NCI-H510A treated with DMSO at 0.1 percent for 48 hours (cell line): ENCODE data around the gene NPAS1.

Experiments used
- DNase-seq: peaks from one replicate; lab custom pipeline; 2025; lab: John Stamatoyannopoulos, UW

The NPAS1 gene

GRCh38 chr19:47019431-47020041 is at the start of gene NPAS1:
NPAS1 (plus strand) TSS chr19:47019837; CDS start chr19:47021048, 1,211 bp downstream.
- no peak for DNase-seq

DNA sequence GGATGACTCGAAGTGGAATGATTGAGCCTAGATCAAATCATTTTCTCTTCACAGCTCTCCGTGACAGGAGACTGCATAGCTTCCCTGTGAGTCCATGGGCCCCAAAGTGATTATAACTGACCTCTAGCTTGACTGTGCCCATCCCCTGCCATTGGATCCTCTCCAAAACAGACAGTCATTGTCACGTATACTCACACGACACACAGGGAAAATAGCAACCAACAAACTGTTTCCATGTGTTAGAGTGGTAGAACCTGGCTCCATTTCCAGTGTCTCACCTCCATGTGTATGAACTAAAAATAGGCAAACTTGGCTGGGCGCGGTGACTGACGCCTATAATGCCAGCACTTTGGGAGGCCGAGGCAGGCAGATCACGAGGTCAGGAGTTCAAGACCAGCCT is 48.8 kb upstream of the NPAS1 start:
- no peak for DNase-seq

DNA sequence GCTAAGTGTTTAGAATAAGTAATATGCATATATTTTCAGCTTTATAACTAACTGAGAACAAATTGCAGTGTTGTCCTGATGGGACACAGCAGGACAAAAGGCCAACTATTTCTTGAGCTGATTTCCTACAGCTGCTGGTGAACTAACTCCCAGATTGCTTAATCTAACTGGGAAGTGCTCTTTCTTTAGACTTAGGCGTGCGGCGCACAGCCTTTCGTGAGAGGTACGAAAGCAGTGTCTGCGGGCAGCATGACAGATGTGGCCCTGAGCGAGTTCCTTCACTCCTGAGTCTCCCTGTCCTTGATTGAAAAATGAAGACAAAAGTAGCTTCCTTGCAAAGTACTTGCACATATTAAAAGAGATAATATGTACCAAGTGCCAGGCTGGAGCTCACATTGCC is 47.3 kb upstream of the NPAS1 start:
- DNase-seq = no peak

- DNase-seq = no peak
These were observed 45.5 kb upstream of the NPAS1 start for GRCh38 chr19:46974181-46974580.

GRCh38 chr19:46975011-46975924 is 44.4 kb upstream of the NPAS1 start:
- no peak for DNase-seq

- DNase-seq = no peak
These were observed 43.5 kb upstream of the NPAS1 start for GRCh38 chr19:46975925-46976782.

GRCh38 chr19:46976845-46977320 is 42.8 kb upstream of the NPAS1 start:
- no peak for DNase-seq

GRCh38 chr19:46977548-46977947 is 42.1 kb upstream of the NPAS1 start:
- DNase-seq = no peak

DNA sequence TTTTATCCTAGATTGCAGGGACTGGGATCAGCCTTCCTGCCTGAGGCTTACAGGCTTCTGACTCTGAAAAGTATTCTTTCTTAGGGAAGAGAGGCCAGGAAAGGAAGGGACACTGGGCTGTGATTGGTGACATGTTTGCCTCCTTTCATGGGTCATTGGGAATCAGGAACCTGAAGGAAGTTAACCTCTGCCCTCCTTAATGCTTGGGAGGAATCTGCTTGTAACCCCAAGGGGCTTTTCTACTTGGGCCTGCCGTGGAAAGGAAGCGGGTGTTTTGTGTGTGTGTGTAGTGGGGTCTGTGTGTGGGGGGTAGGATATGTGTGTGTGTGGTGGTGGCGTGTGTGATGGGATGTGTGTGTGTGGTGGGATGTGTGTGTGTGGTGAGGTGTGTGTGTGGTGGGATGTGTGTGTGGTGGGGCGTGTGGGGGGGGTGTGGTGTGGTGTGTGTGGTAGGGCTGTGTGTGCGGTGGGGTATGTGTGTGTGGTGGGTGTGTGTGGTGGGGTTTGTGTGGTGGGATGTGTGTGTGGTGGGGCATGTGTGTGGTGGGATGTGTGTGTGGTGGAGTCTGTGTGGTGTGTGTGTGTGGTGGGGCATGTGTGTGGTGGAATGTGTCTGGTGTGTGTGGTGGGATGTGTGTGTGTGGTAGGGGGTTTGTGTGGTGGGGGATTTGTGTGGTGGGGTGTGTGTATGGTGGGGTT is 41.3 kb upstream of the NPAS1 start:
- no peak for DNase-seq

- no peak for DNase-seq
These were observed 40.2 kb upstream of the NPAS1 start for GRCh38 chr19:46979126-46980105.

DNA sequence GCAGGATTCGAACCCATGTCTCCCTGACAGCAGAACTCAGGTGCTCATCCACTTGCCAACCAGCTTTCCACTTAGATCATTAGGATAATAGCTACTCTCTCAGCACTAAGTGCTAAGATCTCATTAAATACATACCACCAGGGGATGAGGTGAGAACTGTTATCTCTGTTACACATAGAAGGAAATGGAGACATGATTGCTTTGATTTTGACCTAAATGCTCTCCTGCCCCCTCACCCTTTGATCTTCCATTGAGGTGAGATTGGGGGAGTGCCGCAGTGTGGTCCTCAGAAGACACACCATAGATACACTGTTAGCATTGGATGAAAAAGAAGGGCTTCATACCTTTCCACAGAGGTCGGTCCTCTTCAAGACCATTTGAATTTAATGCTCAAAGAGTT is 38.9 kb upstream of the NPAS1 start:
- no peak for DNase-seq

DNA sequence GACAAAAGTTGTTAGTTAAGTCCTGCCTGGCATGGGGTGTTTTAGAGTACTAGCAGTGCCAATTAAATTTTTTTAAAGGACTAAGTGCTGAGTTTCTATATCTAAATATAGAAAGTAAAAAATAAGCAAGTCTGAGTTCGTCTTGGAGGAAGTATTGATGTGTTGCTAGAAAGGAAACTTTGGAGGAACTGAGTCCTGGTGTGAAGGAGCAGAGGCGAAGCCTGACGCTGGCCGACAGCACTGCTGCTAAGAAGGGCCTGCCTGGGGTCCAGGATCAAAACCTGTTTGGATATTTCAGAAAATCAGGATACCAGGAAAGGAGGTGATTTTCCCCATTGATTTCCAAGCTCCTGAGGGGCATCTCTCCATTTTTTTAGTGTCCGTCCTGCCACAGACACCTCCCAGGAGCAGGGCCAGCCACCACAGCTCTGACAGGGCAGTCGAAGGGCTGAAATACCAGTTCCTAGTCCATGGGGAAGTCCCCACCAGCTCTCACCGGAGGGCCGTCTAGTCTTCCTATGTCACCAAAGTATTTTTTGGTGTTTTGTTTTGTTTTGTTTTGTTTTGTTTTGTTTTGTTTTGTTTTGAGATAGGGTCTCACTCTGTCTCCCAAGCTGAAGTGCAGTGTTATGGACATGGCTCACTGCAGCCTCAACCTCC is 38.2 kb upstream of the NPAS1 start:
- no peak for DNase-seq

DNA sequence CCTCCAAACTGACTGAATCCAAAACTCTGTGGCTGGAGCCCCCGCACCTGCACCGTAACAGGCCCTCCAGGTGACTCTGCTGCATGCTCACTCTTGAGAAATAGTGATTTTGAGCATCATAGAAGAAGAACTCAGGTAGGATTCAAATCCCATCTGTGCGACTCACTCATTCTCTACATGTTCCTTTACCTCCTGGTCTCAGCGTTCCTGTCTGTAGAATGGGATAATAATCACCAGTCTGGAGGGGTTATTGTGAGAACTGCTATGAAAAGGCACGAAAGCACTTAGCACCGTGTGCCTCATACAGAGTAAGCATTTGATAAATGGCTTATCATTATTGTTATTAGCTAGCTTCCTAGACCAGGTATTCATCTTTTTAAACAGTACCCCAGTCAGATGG is 36.5 kb upstream of the NPAS1 start:
- DNase-seq = no peak

DNA sequence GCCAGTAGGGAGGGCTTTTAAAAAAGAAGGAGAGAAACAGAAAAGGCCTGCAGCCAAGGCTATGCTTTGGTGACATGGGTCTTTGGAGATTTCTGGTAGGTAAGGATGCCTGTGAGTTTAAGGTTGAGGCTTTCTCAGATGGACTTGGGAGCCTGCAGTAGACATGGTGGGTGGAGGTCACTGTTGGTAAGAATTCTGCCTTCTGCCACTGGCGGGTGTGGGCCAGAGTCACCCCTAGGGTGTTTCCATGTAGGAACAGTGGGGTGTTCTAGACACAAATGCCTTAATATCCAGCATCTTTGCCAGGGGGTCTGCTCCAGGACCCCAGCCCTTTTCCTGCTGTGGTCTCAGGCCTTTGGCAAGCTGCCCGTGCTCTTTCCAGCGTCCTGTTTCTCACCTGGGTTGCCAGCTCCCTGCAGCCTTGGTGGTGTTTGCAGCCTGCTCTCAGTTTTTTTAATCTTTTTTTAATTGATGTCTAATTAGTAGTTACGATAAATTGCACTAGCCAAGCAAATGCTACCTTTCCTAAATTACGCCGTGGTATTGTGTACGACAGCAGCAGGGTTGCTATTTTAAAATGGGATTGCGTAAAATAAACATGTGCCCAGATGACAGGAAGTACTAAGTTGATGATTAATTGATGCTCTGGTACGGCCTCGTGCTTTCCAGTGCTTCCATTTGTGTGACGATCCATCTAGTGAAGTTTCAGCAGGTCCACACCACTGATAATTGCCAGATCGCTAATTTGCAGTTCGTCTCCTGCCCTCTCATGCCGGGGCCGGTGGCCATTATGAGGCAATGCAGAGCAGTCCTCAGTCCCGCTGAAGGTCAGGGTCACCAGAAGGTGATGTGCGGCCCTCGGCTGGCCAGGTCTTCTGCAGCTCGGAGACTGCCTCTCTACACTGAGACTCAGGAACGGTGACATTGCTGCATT is 35.3 kb upstream of the NPAS1 start:
- DNase-seq = peak; percentile 91

GRCh38 chr19:46985542-46986415 is 33.9 kb upstream of the NPAS1 start:
- no peak for DNase-seq

- DNase-seq = no peak
These were observed 30.9 kb upstream of the NPAS1 start for GRCh38 chr19:46988614-46989230.

GRCh38 chr19:46990991-46991676 is 28.5 kb upstream of the NPAS1 start:
- DNase-seq = peak; percentile 88
